Thyroid gland (tissue), 4 donors: ENCODE measurements around the gene COL3A1. TPM values are rescaled to one million over a fixed set of nuclear protein-coding genes. Genes with fewer than 3 reads are reported as not detected.

ENCODE experiments used
- DNase-seq, 2 donors: peaks; one replicate each; pipeline ENCODE4 v3.0.0-alpha.2; 2019
- H3K27ac ChIP-seq, 3 donors: fragments of 200-600 bp; sonication (generic); 1 replicate in 2 of 3; 2 replicates in 1 of 3; pipeline ENCODE4 v1.5.1; 2016 to 2019; ENCODE audit warnings: mild to moderate bottlenecking in 1 of 3, moderate library complexity in 1 of 3
- H3K27me3 ChIP-seq: fragments of 200-600 bp; sonication (generic); one replicate; pipeline ENCODE4 v1.5.1; 2019
- H3K36me3 ChIP-seq, 2 donors: fragments of 200-600 bp; sonication (generic); one replicate each; pipeline ENCODE4 v1.5.1; 2016 to 2019
- H3K4me1 ChIP-seq, 2 donors: fragments of 200-600 bp; sonication (generic); one replicate each; pipeline ENCODE4 v1.5.1; 2017 to 2019
- H3K4me3 ChIP-seq, 3 donors: fragments of 200-600 bp; sonication (generic); replicated peaks in 1 of 3; 1 replicate in 2 of 3; 2 replicates in 1 of 3; pipeline ENCODE4 v1.5.1; 2016; ENCODE audit warnings: mild to moderate bottlenecking in 1 of 3
- H3K9me3 ChIP-seq: fragments of 200-600 bp; sonication (generic); one replicate; pipeline ENCODE4 v1.5.1; 2017
- CTCF ChIP-seq, 6 experiments: fragments of 200-600 bp in 3 of 6; fragments of 450-650 bp in 3 of 6; sonication (generic) in 3 of 6; IDR thresholded peaks; one replicate each; pipeline ENCODE4 v1.5.1; 2016 to 2019; ENCODE audit warnings: antibody characterized with exemption in 6 of 6, mild to moderate bottlenecking in 2 of 6, inconsistent platforms in 1 of 6, moderate library complexity in 1 of 6
- POLR2A ChIP-seq, 2 donors: fragments of 450-650 bp; IDR thresholded peaks; one replicate each; pipeline ENCODE4 v1.6.1; 2017; ENCODE audit warnings: antibody characterized with exemption in 2 of 2, mild to moderate bottlenecking in 2 of 2, moderate library complexity in 1 of 2
- WGBS, 2 donors: methylation state at CpG; one replicate each; pipeline ENCODE4 v1.1.5; 2017; 5-methylcytosine and 5-hydroxymethylcytosine counted together
- intact Hi-C: fragments of 100-400 bp; cut with DNase I; formaldehyde crosslinking; loops from one replicate; pipeline ENCODE4 v1.15.1; 2023
- total RNA-seq, 4 donors: library from RNA; depleted of rRNA; stranded (reverse); fragments of >200 nt; gene quantifications; one replicate each; pipeline ENCODE4 v1.2.3, GENCODE V29; 2016

The COL3A1 gene
- total RNA-seq, 4 donors from 2014 or later: 36.4 to 151 (median 62.3) TPM

GRCh38 chr2:188984680-188985079 is 10.5 kb downstream of the COL3A1 start:
- no peak for DNase-seq
- Histone ChIP-seq H3K4me3 (no peak overlapping the region), H3K27ac (peak overlapping the region in 2 of 3 donors; percentile 4 to 51), H3K27me3 (no peaks in the 10 kb centered on the region), H3K4me1 (no peaks in the 10 kb centered on the region), H3K36me3 (no peaks in the 10 kb centered on the region), H3K9me3 (no peaks in the 10 kb centered on the region)
- 75 to 83% methylated on average over 5 of the region's 5 CpGs for WGBS, 2 donors
- no peak for TF ChIP-seq POLR2A (IDR thresholded peaks at IDR 0.05)
- TF ChIP-seq CTCF (IDR thresholded peaks at IDR 0.05): no peak
- intact Hi-C loops: loop anchor here (5.0 kb wide), 1 partner anchor 457 kb away; no protein-coding TSS in a partner anchor

GRCh38 chr2:188986839-188987238 is 12.7 kb downstream of the COL3A1 start:
- H3K4me1 ChIP-seq: no peaks in the 10 kb centered on the region
- H3K9me3 ChIP-seq: no peaks in the 10 kb centered on the region
- intact Hi-C loops: loop anchor here (5.0 kb wide), 1 partner anchor 460 kb away; no protein-coding TSS in a partner anchor
- no peaks in the 10 kb centered on the region for H3K27me3 ChIP-seq
- H3K4me3 ChIP-seq: no peak overlapping the region
- H3K27ac ChIP-seq: no peak overlapping the region
- H3K36me3 ChIP-seq: no peaks in the 10 kb centered on the region
- TF ChIP-seq POLR2A (IDR thresholded peaks at IDR 0.05) (no peak), CTCF (IDR thresholded peaks at IDR 0.05) (no peak)
- 75 to 85% methylated on average over 4 of the region's 4 CpGs for WGBS, 2 donors
- DNase-seq: no peak

- no peak for DNase-seq
- intact Hi-C loops: no loop called here
- 78 to 87% methylated on average over 1 of the region's 1 CpG for WGBS, 2 donors
- H3K36me3 ChIP-seq: no peaks in the 10 kb centered on the region
- TF ChIP-seq POLR2A (IDR thresholded peaks at IDR 0.05) (no peak), CTCF (IDR thresholded peaks at IDR 0.05) (no peak)
- no peaks in the 10 kb centered on the region for H3K4me1 ChIP-seq
- H3K9me3 ChIP-seq: no peaks in the 10 kb centered on the region
- H3K27ac ChIP-seq: no peak overlapping the region
- no peaks in the 10 kb centered on the region for H3K27me3 ChIP-seq
- H3K4me3 ChIP-seq: no peak overlapping the region
Measured at GRCh38 chr2:188993247-188993646, 19.1 kb downstream of the COL3A1 start.

- no peak for TF ChIP-seq POLR2A (IDR thresholded peaks at IDR 0.05)
- no peak for TF ChIP-seq CTCF (IDR thresholded peaks at IDR 0.05)
- intact Hi-C loops: no loop called here
Measured at GRCh38 chr2:188997263-188997662, 23.1 kb downstream of the COL3A1 start.

GRCh38 chr2:189000221-189000620 is 26.0 kb downstream of the COL3A1 start:
- Histone ChIP-seq H3K4me3 (no peak overlapping the region), H3K27me3 (no peaks in the 10 kb centered on the region), H3K4me1 (no peaks in the 10 kb centered on the region), H3K36me3 (no peaks in the 10 kb centered on the region), H3K27ac (no peak overlapping the region), H3K9me3 (no peaks in the 10 kb centered on the region)
- TF ChIP-seq CTCF (IDR thresholded peaks at IDR 0.05) (no peak), POLR2A (IDR thresholded peaks at IDR 0.05) (no peak)
- intact Hi-C loops: no loop called here
- DNase-seq: no peak

More at GRCh38 chr2:188997263-188997662, 23.1 kb downstream of the COL3A1 start:
- no peaks in the 10 kb centered on the region for H3K9me3 ChIP-seq
- H3K4me3 ChIP-seq: no peak overlapping the region
- H3K36me3 ChIP-seq: no peaks in the 10 kb centered on the region
- DNase-seq: no peak
- no peaks in the 10 kb centered on the region for H3K27me3 ChIP-seq
- no peaks in the 10 kb centered on the region for H3K4me1 ChIP-seq
- H3K27ac ChIP-seq: no peak overlapping the region
